ENCODE measurements around the gene LPCAT1. TPM values are rescaled to one million over a fixed set of nuclear protein-coding genes. Genes with fewer than 3 reads are reported as not detected.
"Not testable (repeated sequence)": the region's sequence is repeated elsewhere in the genome, so short reads cannot be mapped to it uniquely, and the experiment has no call there.

LPCAT1 gene
- total and polyA plus RNA-seq, 2 experiments from 2014 or later: 44.1 to 56.0 TPM

DNA sequence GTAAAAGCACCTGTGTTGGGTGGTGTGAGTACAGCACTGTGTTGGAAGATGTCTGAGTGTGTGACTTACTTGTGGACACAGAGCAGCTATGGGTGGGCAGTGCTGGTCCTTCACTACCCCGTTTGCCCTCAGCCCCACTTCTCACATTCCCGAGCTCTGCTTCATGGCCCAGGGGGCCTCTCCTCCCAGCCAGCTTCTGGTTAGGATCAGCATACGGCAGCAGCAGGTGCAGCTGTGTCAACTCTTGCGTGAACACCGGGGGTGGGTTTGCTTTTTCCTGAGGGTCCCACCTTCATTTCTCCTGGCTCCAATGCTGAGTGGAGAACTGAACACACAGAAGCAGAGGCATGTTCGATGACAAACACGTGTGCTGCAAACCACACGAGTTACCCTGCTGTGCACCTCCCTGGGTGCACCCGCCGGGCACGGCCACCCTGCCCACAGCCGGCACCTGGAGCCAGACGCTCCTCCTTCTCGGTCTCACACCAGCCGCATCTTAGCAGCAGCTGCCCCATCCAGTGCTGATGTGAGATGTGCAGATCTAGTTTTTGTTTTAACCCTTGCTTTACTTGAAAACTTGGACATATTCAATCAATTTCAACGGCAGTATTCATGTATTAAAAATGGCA is 63.6 kb downstream of the LPCAT1 start:
- no peaks in the 10 kb centered on the region for H4K20me1 ChIP-seq (ENCODE audit: insufficient read depth, poor library complexity, severe bottlenecking)
- H3K27me3 ChIP-seq: no peaks in the 10 kb centered on the region
- TF ChIP-seq, protein P1, sequence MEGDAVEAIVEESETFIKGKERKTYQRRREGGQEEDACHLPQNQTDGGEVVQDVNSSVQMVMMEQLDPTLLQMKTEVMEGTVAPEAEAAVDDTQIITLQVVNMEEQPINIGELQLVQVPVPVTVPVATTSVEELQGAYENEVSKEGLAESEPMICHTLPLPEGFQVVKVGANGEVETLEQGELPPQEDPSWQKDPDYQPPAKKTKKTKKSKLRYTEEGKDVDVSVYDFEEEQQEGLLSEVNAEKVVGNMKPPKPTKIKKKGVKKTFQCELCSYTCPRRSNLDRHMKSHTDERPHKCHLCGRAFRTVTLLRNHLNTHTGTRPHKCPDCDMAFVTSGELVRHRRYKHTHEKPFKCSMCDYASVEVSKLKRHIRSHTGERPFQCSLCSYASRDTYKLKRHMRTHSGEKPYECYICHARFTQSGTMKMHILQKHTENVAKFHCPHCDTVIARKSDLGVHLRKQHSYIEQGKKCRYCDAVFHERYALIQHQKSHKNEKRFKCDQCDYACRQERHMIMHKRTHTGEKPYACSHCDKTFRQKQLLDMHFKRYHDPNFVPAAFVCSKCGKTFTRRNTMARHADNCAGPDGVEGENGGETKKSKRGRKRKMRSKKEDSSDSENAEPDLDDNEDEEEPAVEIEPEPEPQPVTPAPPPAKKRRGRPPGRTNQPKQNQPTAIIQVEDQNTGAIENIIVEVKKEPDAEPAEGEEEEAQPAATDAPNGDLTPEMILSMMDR (IDR thresholded peaks at IDR 0.05; ENCODE audit: poor library complexity): no peak
- no peak for TF ChIP-seq EZH2phosphoT487 (IDR thresholded peaks at IDR 0.05; ENCODE audit: low read depth, severe bottlenecking, unreplicated experiment)
- TF ChIP-seq EZH2 (IDR thresholded peaks at IDR 0.05; ENCODE audit: borderline replicate concordance): no peak
- H3K4me2 ChIP-seq: no peak overlapping the region
- no peaks in the 10 kb centered on the region for H3K79me2 ChIP-seq
- no peak for DNase-seq (ENCODE audit: low spot score)
- 93% methylated on average over 16 of the region's 16 CpGs for WGBS (ENCODE audit: low lambda C conversion rate, missing lambda C conversion rate)
- no peaks in the 10 kb centered on the region for H3K9me2 ChIP-seq (replicated peaks; ENCODE audit: insufficient read depth)
- no peak overlapping the region for H3K27ac ChIP-seq
- no peaks in the 10 kb centered on the region for H3K36me3 ChIP-seq (replicated peaks; ENCODE audit: insufficient read depth, low read depth)
- H3K4me1 ChIP-seq (ENCODE audit: insufficient read depth): no peaks in the 10 kb centered on the region
- H2AFZ ChIP-seq: no peak overlapping the region
- H3K4me3 ChIP-seq: no peak overlapping the region
- peaks cover 11% of the 10 kb centered on the region for H3K9me3 ChIP-seq (ENCODE audit: low read depth)

GRCh38 chr5:1459435-1459834 is 64.3 kb downstream of the LPCAT1 start:
- H3K27ac ChIP-seq; H3K27me3 ChIP-seq; H3K4me2 ChIP-seq; H4K20me1 ChIP-seq (ENCODE audit: insufficient read depth, poor library complexity, severe bottlenecking); H3K4me1 ChIP-seq (ENCODE audit: insufficient read depth); H3K36me3 ChIP-seq (replicated peaks; ENCODE audit: insufficient read depth, low read depth); H3K9me2 ChIP-seq (replicated peaks; ENCODE audit: insufficient read depth); H3K79me2 ChIP-seq; DNase-seq (ENCODE audit: low spot score); H3K4me3 ChIP-seq; H2AFZ ChIP-seq: not testable (repeated sequence)
- 98% methylated on average over 2 of the region's 2 CpGs for WGBS (ENCODE audit: low lambda C conversion rate, missing lambda C conversion rate)
- peaks cover 11% of the 10 kb centered on the region for H3K9me3 ChIP-seq (ENCODE audit: low read depth)

DNA sequence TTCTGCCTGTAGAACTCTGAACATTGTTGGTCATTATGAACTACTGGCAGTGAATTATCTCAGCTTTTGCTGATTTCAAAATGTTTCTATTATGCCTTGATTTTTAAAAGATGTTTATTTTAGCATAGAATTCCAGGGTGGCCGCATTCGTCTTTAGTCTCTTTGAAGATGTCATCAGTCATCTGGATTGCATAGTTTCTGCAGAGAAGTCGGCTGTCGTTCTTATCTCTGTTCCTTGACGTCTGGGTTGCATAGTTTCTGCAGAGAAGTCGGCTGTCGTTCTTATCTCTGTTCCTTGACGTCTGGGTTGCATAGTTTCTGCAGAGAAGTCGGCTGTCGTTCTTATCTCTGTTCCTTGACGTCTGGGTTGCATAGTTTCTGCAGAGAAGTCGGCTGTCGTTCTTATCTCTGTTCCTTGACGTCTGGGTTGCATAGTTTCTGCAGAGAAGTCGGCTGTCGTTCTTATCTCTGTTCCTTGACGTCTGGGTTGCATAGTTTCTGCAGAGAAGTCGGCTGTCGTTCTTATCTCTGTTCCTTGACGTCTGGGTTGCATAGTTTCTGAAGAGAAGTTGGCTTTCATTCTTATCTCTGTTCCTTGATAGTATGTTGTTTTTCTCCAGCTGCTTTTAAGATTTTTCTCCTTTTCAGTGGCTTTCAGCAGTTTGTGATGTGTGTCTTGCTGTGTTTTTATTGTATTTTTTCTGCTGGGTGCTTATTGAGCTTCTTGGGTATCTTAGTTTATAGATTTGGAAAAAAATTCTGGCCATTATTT is 67.5 kb downstream of the LPCAT1 start:
- H2AFZ ChIP-seq; H3K36me3 ChIP-seq (replicated peaks; ENCODE audit: insufficient read depth, low read depth); H3K9me2 ChIP-seq (replicated peaks; ENCODE audit: insufficient read depth); H4K20me1 ChIP-seq (ENCODE audit: insufficient read depth, poor library complexity, severe bottlenecking); H3K27ac ChIP-seq; H3K4me2 ChIP-seq; H3K27me3 ChIP-seq; H3K79me2 ChIP-seq; H3K4me3 ChIP-seq; H3K4me1 ChIP-seq (ENCODE audit: insufficient read depth); DNase-seq (ENCODE audit: low spot score): not testable (repeated sequence)
- WGBS (ENCODE audit: low lambda C conversion rate, missing lambda C conversion rate): 81% methylated on average over 14 of the region's 20 CpGs
- peaks cover 18% of the 10 kb centered on the region for H3K9me3 ChIP-seq (ENCODE audit: low read depth)

- H3K36me3 ChIP-seq (replicated peaks; ENCODE audit: insufficient read depth, low read depth): no peaks in the 10 kb centered on the region
- H3K9me2 ChIP-seq (replicated peaks; ENCODE audit: insufficient read depth): no peaks in the 10 kb centered on the region
- no peak overlapping the region for H3K27ac ChIP-seq
- peaks cover 18% of the 10 kb centered on the region for H3K9me3 ChIP-seq (ENCODE audit: low read depth)
- H3K27me3 ChIP-seq: peaks cover 4% of the 10 kb centered on the region
- H3K4me3 ChIP-seq: no peak overlapping the region
- TF ChIP-seq EZH2phosphoT487 (IDR thresholded peaks at IDR 0.05; ENCODE audit: low read depth, severe bottlenecking, unreplicated experiment) (no peak), EZH2 (IDR thresholded peaks at IDR 0.05; ENCODE audit: borderline replicate concordance) (no peak)
- TF ChIP-seq, protein P1 (IDR thresholded peaks at IDR 0.05; ENCODE audit: poor library complexity): no peak
- H3K79me2 ChIP-seq: no peaks in the 10 kb centered on the region
- WGBS (ENCODE audit: low lambda C conversion rate, missing lambda C conversion rate): 91% methylated on average over 2 of the region's 2 CpGs
- H3K4me2 ChIP-seq: no peak overlapping the region
- no peak overlapping the region for H2AFZ ChIP-seq
- no peak for DNase-seq (ENCODE audit: low spot score)
- no peaks in the 10 kb centered on the region for H4K20me1 ChIP-seq (ENCODE audit: insufficient read depth, poor library complexity, severe bottlenecking)
- no peaks in the 10 kb centered on the region for H3K4me1 ChIP-seq (ENCODE audit: insufficient read depth)
Observed at GRCh38 chr5:1453613-1454012, 70.1 kb downstream of the LPCAT1 start.
